Measurements from ENCODE around the gene LKAAEAR1. TPM values are rescaled to one million over a fixed set of nuclear protein-coding genes. Genes with fewer than 3 reads are reported as not detected.
"Not testable (repeated sequence)": the region's sequence is repeated elsewhere in the genome, so short reads cannot be mapped to it uniquely, and the experiment has no call there.

LKAAEAR1 gene
- total RNA-seq, 3 donors from 2014 or later, result 0.64 TPM; not detected in 2

- no peaks in the 10 kb centered on the region for H3K36me3 ChIP-seq
- H3K9me3 ChIP-seq, result no peaks in the 10 kb centered on the region
- H3K4me3 ChIP-seq, result no peak overlapping the region
- H3K27ac ChIP-seq, result no peak overlapping the region
- H3K4me1 ChIP-seq, result no peaks in the 10 kb centered on the region
- no peak for TF ChIP-seq POLR2AphosphoS5 (IDR thresholded peaks at IDR 0.05)
- no peak for TF ChIP-seq CTCF (IDR thresholded peaks at IDR 0.05)
- no peak for TF ChIP-seq POLR2A (IDR thresholded peaks at IDR 0.05)
- intact Hi-C loops (cut with DNase I; ENCODE audit: low total_unique reads), result no loop called here
- DNase-seq (ENCODE audit: low spot score in 2 of 2), result no peak
- H3K27me3 ChIP-seq, result peaks cover 0 to 14% of the 10 kb centered on the region in 2 donors
Measured at GRCh38 chr20:64129146-64129782, 45.1 kb upstream of the LKAAEAR1 start.

- peaks cover 0 to 17% of the 10 kb centered on the region in 2 donors for H3K27me3 ChIP-seq
- H3K27ac ChIP-seq; H3K36me3 ChIP-seq; H3K4me1 ChIP-seq; DNase-seq (ENCODE audit: low spot score in 2 of 2); H3K9me3 ChIP-seq; H3K4me3 ChIP-seq; intact Hi-C loops (cut with DNase I; ENCODE audit: low total_unique reads): not testable (repeated sequence)
Measured at GRCh38 chr20:64123517-64123916, 39.3 kb upstream of the LKAAEAR1 start.

- intact Hi-C loops (cut with DNase I; ENCODE audit: low total_unique reads); H3K27ac ChIP-seq; H3K9me3 ChIP-seq; H3K4me1 ChIP-seq; DNase-seq (ENCODE audit: low spot score in 2 of 2); H3K4me3 ChIP-seq; H3K36me3 ChIP-seq: not testable (repeated sequence)
- H3K27me3 ChIP-seq, result peaks cover 0 to 17% of the 10 kb centered on the region in 2 donors
Measured at GRCh38 chr20:64122927-64123326, 38.7 kb upstream of the LKAAEAR1 start.

GRCh38 chr20:64121586-64121985 is 37.4 kb upstream of the LKAAEAR1 start:
- Histone ChIP-seq H3K27ac (no peak overlapping the region), H3K36me3 (no peaks in the 10 kb centered on the region), H3K27me3 (peaks cover 0 to 17% of the 10 kb centered on the region in 2 donors), H3K4me3 (no peak overlapping the region), H3K4me1 (no peaks in the 10 kb centered on the region), H3K9me3 (no peaks in the 10 kb centered on the region)
- DNase-seq (ENCODE audit: low spot score in 2 of 2), result no peak
- intact Hi-C loops (cut with DNase I; ENCODE audit: low total_unique reads), result no loop called here
- TF ChIP-seq CTCF (IDR thresholded peaks at IDR 0.05), result no peak

- Histone ChIP-seq H3K27me3 (peaks cover 0 to 14% of the 10 kb centered on the region in 2 donors), H3K27ac (no peak overlapping the region), H3K4me1 (no peaks in the 10 kb centered on the region), H3K4me3 (peak overlapping the region in 2 of 3 donors; percentile 13 to 57), H3K9me3 (no peaks in the 10 kb centered on the region), H3K36me3 (no peaks in the 10 kb centered on the region)
- no peak for DNase-seq (ENCODE audit: low spot score in 2 of 2)
- no peak for TF ChIP-seq CTCF (IDR thresholded peaks at IDR 0.05)
- no peak for TF ChIP-seq POLR2A (IDR thresholded peaks at IDR 0.05)
- no peak for TF ChIP-seq POLR2AphosphoS5 (IDR thresholded peaks at IDR 0.05)
- intact Hi-C loops (cut with DNase I; ENCODE audit: low total_unique reads), result no loop called here
Measured at GRCh38 chr20:64119681-64120341, 35.6 kb upstream of the LKAAEAR1 start.

GRCh38 chr20:64119301-64119680 is 35.1 kb upstream of the LKAAEAR1 start:
- no peak overlapping the region for H3K27ac ChIP-seq
- intact Hi-C loops (cut with DNase I; ENCODE audit: low total_unique reads), result no loop called here
- no peaks in the 10 kb centered on the region for H3K9me3 ChIP-seq
- no peaks in the 10 kb centered on the region for H3K36me3 ChIP-seq
- TF ChIP-seq POLR2AphosphoS5 (IDR thresholded peaks at IDR 0.05) (no peak), POLR2A (IDR thresholded peaks at IDR 0.05) (no peak), CTCF (IDR thresholded peaks at IDR 0.05) (no peak)
- no peaks in the 10 kb centered on the region for H3K4me1 ChIP-seq
- H3K4me3 ChIP-seq, result no peak overlapping the region
- DNase-seq (ENCODE audit: low spot score in 2 of 2), result no peak
- H3K27me3 ChIP-seq, result peaks cover 0 to 14% of the 10 kb centered on the region in 2 donors

- intact Hi-C loops (cut with DNase I; ENCODE audit: low total_unique reads); DNase-seq (ENCODE audit: low spot score in 2 of 2); H3K36me3 ChIP-seq; H3K27ac ChIP-seq; H3K4me3 ChIP-seq; H3K9me3 ChIP-seq; H3K4me1 ChIP-seq: not testable (repeated sequence)
- peaks cover 0 to 14% of the 10 kb centered on the region in 2 donors for H3K27me3 ChIP-seq
Measured at GRCh38 chr20:64117432-64117777, 33.2 kb upstream of the LKAAEAR1 start.

Data from breast epithelium (tissue), 4 donors.